Neutrophil (primary cell): Measurements from ENCODE around the gene LYVE1.

ENCODE experiments used
- H3K27ac ChIP-seq: fragments of 200-600 bp; sonication (generic); 2 replicates; pipeline ENCODE4 v1.5.1; 2016; ENCODE audit warnings: mild to moderate bottlenecking, moderate library complexity
- H3K27me3 ChIP-seq: fragments of 200-600 bp; sonication (generic); 2 replicates; pipeline ENCODE4 v1.6.0; 2016; ENCODE audit warnings: mild to moderate bottlenecking
- H3K36me3 ChIP-seq: fragments of 200-600 bp; sonication (generic); 2 replicates; pipeline ENCODE4 v1.5.1; 2017
- H3K4me1 ChIP-seq, 2 experiments: fragments of 200-600 bp in 1 of 2; sonication (generic) in 1 of 2; 1 replicate in 1 of 2; 2 replicates in 1 of 2; pipeline versions ENCODE4 v1.5.1 to v1.6.1; 2013 to 2016; ENCODE audit warnings: low read depth in 1 of 2, low read length in 1 of 2, mild to moderate bottlenecking in 1 of 2, moderate library complexity in 1 of 2; ENCODE audit not compliant: control insufficient read depth in 1 of 2, insufficient read depth in 1 of 2
- H3K4me3 ChIP-seq, 2 experiments: fragments of 200-600 bp in 1 of 2; sonication (generic) in 1 of 2; 1 replicate in 1 of 2; 2 replicates in 1 of 2; pipeline ENCODE4 v1.5.1; 2013 to 2016; ENCODE audit warnings: low read depth in 1 of 2, low read length in 1 of 2, mild to moderate bottlenecking in 1 of 2, moderate library complexity in 1 of 2
- H3K9me3 ChIP-seq: fragments of 200-600 bp; sonication (generic); 2 replicates; pipeline ENCODE4 v1.5.1; 2016
- TF ChIP-seq, protein P1 (sequence below): fragments of 200-600 bp; sonication (generic); IDR thresholded peaks from 2 replicates; pipeline ENCODE4 v1.5.1; 2016; ENCODE audit warnings: antibody characterized with exemption

Gene LYVE1

DNA sequence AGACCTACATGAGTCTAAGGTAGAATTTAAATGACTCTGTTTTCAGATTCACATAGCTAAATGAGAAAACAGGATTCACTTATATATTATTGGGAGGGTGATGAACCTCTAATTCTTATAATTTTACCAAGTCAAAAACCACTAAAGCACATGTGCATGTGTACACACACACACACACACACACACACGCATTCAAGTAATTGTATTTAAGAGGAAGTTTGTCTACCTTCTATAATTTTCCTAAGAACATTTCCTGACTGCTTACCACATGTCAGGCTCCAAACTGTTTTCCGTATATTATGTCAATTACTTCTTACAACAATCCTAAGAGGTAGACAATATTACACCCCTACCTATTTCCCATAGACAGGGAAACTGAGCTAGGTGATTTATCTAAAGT lies 34.1 kb downstream of the LYVE1 start:
- Histone ChIP-seq H3K27me3 (no peaks in the 10 kb centered on the region), H3K36me3 (peaks cover 34% of the 10 kb centered on the region), H3K27ac (peak overlapping the region; percentile 59), H3K9me3 (no peaks in the 10 kb centered on the region), H3K4me1 (peaks cover 38 to 41% of the 10 kb centered on the region in 2 experiments), H3K4me3 (no peak overlapping the region)
- TF ChIP-seq, protein P1, sequence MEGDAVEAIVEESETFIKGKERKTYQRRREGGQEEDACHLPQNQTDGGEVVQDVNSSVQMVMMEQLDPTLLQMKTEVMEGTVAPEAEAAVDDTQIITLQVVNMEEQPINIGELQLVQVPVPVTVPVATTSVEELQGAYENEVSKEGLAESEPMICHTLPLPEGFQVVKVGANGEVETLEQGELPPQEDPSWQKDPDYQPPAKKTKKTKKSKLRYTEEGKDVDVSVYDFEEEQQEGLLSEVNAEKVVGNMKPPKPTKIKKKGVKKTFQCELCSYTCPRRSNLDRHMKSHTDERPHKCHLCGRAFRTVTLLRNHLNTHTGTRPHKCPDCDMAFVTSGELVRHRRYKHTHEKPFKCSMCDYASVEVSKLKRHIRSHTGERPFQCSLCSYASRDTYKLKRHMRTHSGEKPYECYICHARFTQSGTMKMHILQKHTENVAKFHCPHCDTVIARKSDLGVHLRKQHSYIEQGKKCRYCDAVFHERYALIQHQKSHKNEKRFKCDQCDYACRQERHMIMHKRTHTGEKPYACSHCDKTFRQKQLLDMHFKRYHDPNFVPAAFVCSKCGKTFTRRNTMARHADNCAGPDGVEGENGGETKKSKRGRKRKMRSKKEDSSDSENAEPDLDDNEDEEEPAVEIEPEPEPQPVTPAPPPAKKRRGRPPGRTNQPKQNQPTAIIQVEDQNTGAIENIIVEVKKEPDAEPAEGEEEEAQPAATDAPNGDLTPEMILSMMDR = no peak

DNA sequence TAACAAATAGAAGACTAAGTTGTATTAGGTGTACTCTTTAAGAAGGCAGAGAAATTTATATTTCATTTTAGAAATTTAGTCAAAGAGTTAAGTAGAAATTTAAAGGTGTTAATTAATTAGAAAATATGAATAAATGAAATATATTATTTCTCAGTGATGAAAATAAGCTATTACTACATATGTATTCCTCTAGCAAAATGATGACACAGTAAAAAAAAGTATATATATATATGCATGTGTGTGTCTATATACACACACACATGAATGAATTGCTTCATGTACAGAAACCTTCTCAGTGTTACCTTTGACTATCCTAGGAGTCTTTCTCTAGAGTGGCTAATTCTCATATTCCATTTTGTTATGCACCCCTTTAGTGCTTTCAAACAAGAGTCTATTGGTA lies 35.1 kb downstream of the LYVE1 start:
- Histone ChIP-seq H3K4me1 (peaks cover 31 to 33% of the 10 kb centered on the region in 2 experiments), H3K27me3 (no peaks in the 10 kb centered on the region), H3K27ac (peak overlapping the region; percentile 59), H3K36me3 (peaks cover 44% of the 10 kb centered on the region), H3K9me3 (no peaks in the 10 kb centered on the region), H3K4me3 (no peak overlapping the region)
- TF ChIP-seq, protein P1 = no peak

DNA sequence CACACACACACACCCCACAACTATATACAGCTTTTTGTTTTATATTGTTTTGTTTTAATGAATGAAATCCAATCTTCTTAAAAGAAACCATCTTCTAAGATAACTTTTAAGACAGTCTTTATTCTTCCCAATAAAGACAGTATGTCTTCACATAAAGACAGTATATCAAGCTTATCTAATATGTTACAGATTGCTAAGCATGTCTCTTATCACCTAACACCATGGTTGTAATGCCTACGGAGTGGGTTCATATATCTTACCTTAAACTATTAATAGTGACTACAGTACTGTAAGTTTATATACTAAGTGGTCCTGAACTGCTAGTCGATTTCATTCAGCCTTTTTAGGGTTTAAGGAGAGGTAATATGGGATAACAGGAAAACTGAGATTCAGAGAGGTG lies 35.9 kb downstream of the LYVE1 start:
- H3K36me3 ChIP-seq = peaks cover 52% of the 10 kb centered on the region
- TF ChIP-seq, protein P1 = no peak
- peaks cover 28 to 33% of the 10 kb centered on the region in 2 experiments for H3K4me1 ChIP-seq
- no peak overlapping the region for H3K27ac ChIP-seq
- H3K27me3 ChIP-seq = no peaks in the 10 kb centered on the region
- no peak overlapping the region for H3K4me3 ChIP-seq
- no peaks in the 10 kb centered on the region for H3K9me3 ChIP-seq

DNA sequence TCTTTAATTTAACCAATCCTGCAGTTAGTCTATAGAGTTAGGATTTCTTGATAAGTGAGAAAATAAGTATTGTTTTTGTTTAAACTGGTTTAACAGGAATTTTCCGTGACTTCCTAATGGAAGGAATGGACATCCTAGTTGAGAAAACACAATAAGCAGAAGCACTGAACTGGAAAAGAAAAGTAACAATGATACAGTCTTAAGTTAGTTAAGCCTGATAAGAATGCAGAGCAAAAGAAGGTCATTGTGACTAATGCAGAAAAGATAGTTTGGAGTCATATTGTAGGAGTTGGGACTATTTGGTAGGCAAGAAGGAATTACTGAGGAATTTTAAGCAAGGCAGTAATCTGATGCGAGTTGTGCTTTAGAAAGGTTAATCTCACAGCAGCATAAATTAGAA lies 39.2 kb downstream of the LYVE1 start:
- H3K27ac ChIP-seq = no peak overlapping the region
- peaks cover 81% of the 10 kb centered on the region for H3K36me3 ChIP-seq
- no peaks in the 10 kb centered on the region for H3K27me3 ChIP-seq
- TF ChIP-seq, protein P1 = no peak
- peaks cover 8 to 9% of the 10 kb centered on the region in 2 experiments for H3K4me1 ChIP-seq
- H3K4me3 ChIP-seq = no peak overlapping the region
- no peaks in the 10 kb centered on the region for H3K9me3 ChIP-seq

DNA sequence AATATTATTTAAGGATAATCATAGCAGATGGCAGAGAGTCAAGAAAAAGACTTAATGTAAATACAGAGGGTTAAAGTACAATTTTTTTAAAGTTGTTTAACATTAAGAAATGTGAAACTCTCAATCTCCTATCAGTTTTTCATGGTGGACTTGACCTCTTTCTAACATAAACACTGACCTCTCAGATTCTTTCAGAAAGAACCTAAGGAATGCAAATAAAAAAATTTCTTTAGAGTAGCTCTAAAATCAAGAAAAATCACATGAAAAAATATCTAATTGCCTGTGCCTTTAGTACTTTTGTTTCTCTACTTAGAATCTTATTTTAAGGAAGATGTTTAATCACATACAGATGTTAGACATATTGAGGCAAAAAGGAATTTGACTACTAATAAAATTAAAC lies 40.3 kb downstream of the LYVE1 start:
- Histone ChIP-seq H3K27ac (no peak overlapping the region), H3K36me3 (peaks cover 91% of the 10 kb centered on the region), H3K4me3 (no peak overlapping the region), H3K9me3 (no peaks in the 10 kb centered on the region), H3K27me3 (no peaks in the 10 kb centered on the region), H3K4me1 (no peaks in the 10 kb centered on the region)
- TF ChIP-seq, protein P1 = no peak
